Globus pallidus (tissue), 1 donor: ENCODE results near the gene OPRL1.

ENCODE experiments used
- DNase-seq: peaks from one replicate; pipeline ENCODE4 v3.0.0-alpha.2; 2015; ENCODE audit warnings: low spot score

Gene OPRL1

DNA sequence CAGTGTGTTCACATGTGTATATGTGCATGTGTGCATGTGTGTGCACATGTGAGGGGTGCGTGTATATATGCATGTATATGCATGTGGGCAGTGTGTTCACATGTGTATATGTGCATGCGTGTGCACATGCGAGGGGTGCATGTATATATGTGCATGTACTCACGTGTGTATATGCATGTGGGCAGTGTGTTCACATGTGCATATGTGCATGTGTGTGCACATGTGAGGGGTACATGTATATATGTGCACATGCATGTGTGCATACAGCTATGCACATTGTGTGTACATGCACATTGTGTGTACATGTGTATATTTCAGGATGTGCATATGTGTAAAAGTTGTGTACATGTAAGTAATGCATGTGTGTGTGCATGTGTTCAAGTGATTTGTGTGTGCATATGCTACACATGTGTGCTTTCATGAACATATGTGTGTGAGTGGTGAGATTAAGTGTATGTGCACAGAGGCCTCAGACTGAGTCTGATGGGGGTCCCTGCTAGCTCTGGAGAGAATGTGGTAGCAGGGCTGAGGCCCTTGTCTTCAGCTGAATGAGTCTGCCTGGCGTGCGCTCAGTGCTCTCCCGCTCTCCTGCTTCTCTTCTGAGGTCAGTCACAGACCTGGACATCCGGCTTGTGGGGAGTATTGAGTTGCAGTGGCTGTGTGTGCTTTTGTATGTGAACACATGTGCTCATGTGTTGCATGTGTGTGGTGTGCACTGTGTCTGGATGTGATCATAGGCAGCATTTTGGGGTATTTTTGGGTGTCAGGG is 64.4 kb downstream of the OPRL1 start:
- DNase-seq, result no peak

DNA sequence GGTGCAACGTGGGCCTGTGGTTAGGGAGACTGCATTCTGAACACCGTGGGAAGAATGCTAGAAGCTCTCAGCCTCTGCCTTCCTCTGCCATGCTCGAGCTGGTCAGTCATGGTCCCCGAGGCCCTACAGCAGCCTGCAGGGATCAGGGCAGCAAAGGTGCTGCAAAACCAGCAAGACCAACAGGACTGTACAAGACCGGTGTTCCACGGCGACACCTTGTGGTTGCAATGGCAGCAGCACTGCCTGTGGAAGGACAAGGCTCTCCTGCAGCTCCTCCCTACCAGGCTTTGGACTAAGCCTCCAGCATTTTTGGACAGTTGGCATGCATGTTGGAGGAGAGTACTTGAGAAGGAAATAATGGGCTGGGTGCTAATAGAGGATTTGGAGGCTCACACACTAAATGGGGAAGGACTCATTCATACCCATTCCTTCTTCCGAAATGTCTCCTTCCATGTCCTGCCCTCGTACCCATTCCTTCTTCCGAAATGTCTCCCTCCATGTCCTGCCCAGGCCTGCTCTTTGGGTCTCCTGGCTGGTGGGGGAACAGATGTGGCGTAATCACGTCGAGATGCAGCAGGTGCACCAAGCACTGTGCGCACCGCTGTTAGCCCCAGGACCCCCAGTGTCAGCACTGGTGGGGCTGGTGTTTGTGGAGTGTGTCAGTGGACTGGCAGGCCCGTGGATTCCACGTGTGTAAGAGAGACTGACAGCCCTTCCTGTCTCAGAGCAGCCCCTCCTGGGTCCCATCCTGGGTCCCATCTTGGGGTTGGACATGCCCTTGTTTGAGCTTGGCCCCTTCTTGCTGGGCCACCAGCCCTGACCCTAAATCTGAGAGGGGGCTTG is 65.8 kb downstream of the OPRL1 start:
- DNase-seq, result no peak

DNA sequence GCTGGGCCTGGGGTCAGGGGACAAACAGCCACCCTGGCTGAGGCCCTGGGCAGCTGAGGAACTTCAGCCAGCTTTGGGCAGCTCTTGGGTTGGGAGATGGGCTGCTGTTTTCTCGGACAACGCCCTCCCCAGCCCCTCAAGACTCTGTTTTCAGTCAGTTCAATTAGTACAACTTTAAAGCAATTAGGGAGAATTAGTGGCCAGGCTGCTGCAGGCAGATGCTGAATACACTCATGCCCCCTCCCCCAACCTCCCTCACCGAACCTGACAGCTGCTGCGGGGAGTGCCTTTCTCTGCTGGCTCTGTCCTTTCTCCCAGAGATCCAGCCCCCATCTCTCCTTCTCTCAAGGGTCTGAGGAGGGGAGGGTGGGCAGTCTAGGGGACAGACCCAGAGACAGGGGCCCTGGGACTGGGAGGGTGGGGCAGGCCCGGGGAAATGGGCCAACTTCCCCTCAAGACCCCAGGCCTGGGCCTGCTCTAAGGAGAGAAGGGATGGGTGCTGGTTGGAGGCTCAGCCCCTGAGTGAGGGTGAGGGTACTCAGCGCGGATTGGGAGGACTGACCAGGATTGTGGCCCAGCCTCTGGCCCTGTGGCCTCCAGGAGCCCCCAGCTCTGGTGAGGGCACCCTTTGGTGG is 66.5 kb downstream of the OPRL1 start:
- DNase-seq, result no peak

DNA sequence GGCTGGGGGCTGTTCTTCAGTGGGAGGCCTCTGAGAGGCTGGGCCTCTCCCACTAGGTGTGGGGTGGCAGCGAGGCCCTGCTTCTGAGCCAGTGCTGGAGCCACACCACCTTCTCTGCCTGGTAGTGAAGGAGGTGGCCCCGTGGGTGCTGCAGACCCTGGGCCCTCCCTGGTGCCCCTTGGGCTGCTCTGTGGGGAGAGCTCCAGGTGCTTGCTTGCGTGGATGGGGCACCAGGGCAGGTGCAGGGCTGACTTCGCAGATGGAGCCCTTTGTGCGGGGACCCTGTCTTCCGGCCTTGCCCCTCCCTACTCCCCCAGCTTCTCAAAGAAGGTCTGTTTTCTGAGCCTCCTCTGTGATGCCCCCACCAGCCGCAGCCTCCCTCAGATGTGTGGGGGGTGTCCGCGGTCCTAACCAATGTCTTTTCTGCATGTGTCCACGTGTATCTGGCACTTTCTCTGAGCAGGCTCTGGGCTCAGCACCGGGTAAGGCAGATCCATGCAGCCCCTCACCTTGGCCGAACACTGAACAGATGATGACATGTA is 67.1 kb downstream of the OPRL1 start:
- no peak for DNase-seq

DNA sequence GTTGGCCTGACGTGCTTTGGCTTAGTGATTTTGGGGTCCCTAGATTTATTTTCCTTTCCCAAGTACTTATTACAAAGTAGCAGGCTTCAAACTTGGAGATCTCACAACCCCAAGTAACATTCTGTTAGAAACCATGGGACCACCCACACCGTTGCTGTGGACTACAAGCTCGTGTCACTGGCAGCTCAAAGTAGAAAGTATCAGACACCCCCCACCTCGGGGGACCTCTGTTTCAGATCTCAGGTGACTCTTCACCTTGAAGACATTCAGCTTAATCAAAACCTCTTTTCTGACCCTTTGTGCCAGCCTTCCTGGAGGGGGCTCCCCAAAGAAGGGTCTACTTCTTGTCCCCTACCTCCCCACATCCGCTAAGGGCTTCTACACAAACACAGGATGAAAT is 68.7 kb downstream of the OPRL1 start:
- no peak for DNase-seq

DNA sequence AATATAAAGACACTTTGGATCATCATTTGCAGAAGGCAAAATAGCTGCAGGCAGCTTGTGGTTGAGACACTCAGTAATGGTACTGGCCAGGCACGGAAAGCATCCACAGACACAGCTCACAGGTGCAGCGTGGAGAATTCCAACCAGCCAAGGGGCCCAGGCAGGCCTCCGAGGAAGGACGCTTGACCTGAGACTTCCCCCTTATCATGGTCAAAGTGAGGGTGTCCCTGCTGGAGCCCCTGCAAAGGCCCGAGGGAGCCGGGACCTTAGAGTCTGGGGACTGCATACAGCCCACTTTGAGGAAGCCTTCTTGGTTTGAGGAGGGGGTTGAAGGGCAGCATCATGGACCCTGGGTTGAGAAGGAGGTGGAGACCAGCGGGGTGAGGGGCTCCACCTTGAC is 69.3 kb downstream of the OPRL1 start:
- no peak for DNase-seq

DNA sequence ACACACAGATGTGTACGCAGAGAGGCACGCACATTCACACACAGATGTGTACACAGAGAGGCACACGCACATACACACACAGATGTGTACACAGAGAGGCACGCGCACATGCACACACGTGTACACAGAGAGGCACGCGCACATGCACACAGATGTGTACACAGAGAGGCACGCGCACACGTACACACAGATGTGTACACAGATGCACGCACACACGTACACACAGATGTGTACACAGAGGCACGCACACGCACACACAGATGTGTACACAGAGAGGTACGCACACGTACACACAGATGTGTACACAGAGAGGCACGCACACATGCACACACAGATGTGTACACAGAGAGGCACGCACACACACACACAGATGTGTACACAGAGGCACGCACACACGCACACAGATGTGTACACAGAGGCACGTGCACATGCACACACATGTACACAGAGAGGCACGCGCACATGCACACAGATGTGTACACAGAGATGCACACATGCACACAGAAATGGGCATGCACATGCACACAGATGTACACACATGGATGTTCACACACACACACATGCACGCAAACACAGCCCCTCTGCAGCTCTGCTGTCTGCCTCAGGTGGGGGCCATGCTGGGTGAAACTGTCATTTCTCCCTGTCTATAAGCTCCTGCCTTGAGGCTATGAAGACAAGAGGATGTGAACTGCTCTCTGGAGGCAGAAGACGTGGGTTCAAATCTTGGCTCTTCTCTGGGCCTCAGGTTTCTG is 70.1 kb downstream of the OPRL1 start:
- DNase-seq, result no peak
